CD4-positive, alpha-beta T cell (primary cell): ENCODE measurements around the gene ANKRD6. TPM values are rescaled to one million over a fixed set of nuclear protein-coding genes. Genes with fewer than 3 reads are reported as not detected.

Experiments used
- ATAC-seq: fragments of 200-7000 bp; cut with Tn5 transposase; one replicate; pipeline ENCODE4 v1.10.0; 2022; ENCODE audit warnings: mild to moderate bottlenecking; ENCODE audit not compliant: poor library complexity
- CTCF ChIA-PET: fragments of 350-600 bp; sonication (Branson Sonifier 250); formaldehyde crosslinking; loops from one replicate; lab custom pipeline; 2021; ENCODE audit warnings: antibody characterized with exemption, inconsistent platforms; lab: Charles Lee
- POLR2A ChIA-PET: fragments of 350-600 bp; sonication (Branson Sonifier 250); formaldehyde crosslinking; loops from one replicate; lab custom pipeline; 2021; ENCODE audit warnings: antibody characterized with exemption, inconsistent platforms; lab: Charles Lee
- DNase-seq, 14 experiments: peaks; one replicate each; pipeline ENCODE4 v3.0.0-alpha.2; 2013 to 2020; ENCODE audit warnings: mixed read lengths in 2 of 14
- H3K27ac ChIP-seq, 2 donors: one replicate each; pipeline versions ENCODE4 v1.5.1 to v1.7.0; 2013; ENCODE audit warnings: low read length in 2 of 2, low read depth in 1 of 2, mild to moderate bottlenecking in 1 of 2
- H3K27me3 ChIP-seq, 2 experiments: 1 replicate in 1 of 2; 2 replicates in 1 of 2; pipeline versions ENCODE4 v1.6.1 to v1.7.0; 2013; ENCODE audit warnings: low read length in 2 of 2, control low read depth in 1 of 2, mild to moderate bottlenecking in 1 of 2, moderate library complexity in 1 of 2; ENCODE audit not compliant: insufficient read depth in 2 of 2, control insufficient read depth in 1 of 2
- H3K36me3 ChIP-seq: one replicate; pipeline ENCODE4 v1.6.1; 2013; ENCODE audit warnings: low read length, control low read depth; ENCODE audit not compliant: insufficient read depth
- H3K4me1 ChIP-seq: one replicate; pipeline ENCODE4 v1.6.1; 2013; ENCODE audit warnings: low read length, control low read depth; ENCODE audit not compliant: insufficient read depth
- H3K4me3 ChIP-seq: one replicate; pipeline ENCODE4 v1.5.1; 2013; ENCODE audit warnings: mild to moderate bottlenecking, low read length, moderate library complexity
- H3K9me3 ChIP-seq, 2 experiments: 1 replicate in 1 of 2; 2 replicates in 1 of 2; pipeline versions ENCODE4 v1.6.1 to v1.7.0; 2013; ENCODE audit warnings: low read length in 2 of 2, mild to moderate bottlenecking in 2 of 2, control low read depth in 1 of 2, moderate library complexity in 1 of 2; ENCODE audit not compliant: control insufficient read depth in 1 of 2, insufficient read depth in 1 of 2
- H3K27ac Mint-ChIP-seq: one replicate; pipeline ENCODE4 v1.8.0; 2020; ENCODE audit warnings: mixed read lengths
- H3K27me3 Mint-ChIP-seq: one replicate; pipeline ENCODE4 v1.8.0; 2021; ENCODE audit warnings: mixed read lengths
- H3K36me3 Mint-ChIP-seq: one replicate; pipeline ENCODE4 v1.8.0; 2021; ENCODE audit warnings: low read depth, mixed read lengths
- H3K4me1 Mint-ChIP-seq: one replicate; pipeline ENCODE4 v1.8.0; 2021; ENCODE audit warnings: low read depth, mixed read lengths
- H3K4me3 Mint-ChIP-seq: one replicate; pipeline ENCODE4 v1.8.0; 2020; ENCODE audit warnings: mild to moderate bottlenecking, mixed read lengths
- H3K9me3 Mint-ChIP-seq: one replicate; pipeline ENCODE4 v1.8.0; 2020; ENCODE audit warnings: mixed read lengths
- intact Hi-C, 2 experiments: fragments of 100-400 bp; cut with DNase I in 1 of 2; cut with micrococcal nuclease in 1 of 2; formaldehyde crosslinking; loops; one replicate each; pipeline versions ENCODE4 v1.15.1 to v1.9.0; 2023 to 2025; cut with DNase I, micrococcal nuclease
- total RNA-seq, 174 experiments: library from RNA in 2 of 174; stranded (reverse) in 2 of 174; gene quantifications; one replicate each; pipeline ENCODE4 v1.2.3 and lab custom pipeline; 2021 to 2026
- TF ChIP-seq, protein P1 (sequence below): fragments of 200-600 bp; IDR thresholded peaks from one replicate; pipeline ENCODE4 v1.8.0; 2022; ENCODE audit warnings: antibody characterized with exemption, mild to moderate bottlenecking

The ANKRD6 gene
- total RNA-seq, 2 experiments from 2014 or later = 3.8 to 4.8 TPM

- ATAC-seq (no peak), DNase-seq (no peak)
- no peaks in the 10 kb centered on the region for H3K9me3 ChIP-seq
- H3K27ac Mint-ChIP-seq = no peak overlapping the region
- no peaks in the 10 kb centered on the region for H3K36me3 Mint-ChIP-seq
- intact Hi-C loops = no loop called here
- TF ChIP-seq, protein P1, sequence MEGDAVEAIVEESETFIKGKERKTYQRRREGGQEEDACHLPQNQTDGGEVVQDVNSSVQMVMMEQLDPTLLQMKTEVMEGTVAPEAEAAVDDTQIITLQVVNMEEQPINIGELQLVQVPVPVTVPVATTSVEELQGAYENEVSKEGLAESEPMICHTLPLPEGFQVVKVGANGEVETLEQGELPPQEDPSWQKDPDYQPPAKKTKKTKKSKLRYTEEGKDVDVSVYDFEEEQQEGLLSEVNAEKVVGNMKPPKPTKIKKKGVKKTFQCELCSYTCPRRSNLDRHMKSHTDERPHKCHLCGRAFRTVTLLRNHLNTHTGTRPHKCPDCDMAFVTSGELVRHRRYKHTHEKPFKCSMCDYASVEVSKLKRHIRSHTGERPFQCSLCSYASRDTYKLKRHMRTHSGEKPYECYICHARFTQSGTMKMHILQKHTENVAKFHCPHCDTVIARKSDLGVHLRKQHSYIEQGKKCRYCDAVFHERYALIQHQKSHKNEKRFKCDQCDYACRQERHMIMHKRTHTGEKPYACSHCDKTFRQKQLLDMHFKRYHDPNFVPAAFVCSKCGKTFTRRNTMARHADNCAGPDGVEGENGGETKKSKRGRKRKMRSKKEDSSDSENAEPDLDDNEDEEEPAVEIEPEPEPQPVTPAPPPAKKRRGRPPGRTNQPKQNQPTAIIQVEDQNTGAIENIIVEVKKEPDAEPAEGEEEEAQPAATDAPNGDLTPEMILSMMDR = no peak
- H3K4me1 ChIP-seq = no peaks in the 10 kb centered on the region
- H3K4me3 ChIP-seq = no peak overlapping the region
- H3K9me3 Mint-ChIP-seq = no peaks in the 10 kb centered on the region
- H3K27ac ChIP-seq = no peak overlapping the region
- H3K27me3 Mint-ChIP-seq = no peaks in the 10 kb centered on the region
- CTCF ChIA-PET = no interaction called here
- no peaks in the 10 kb centered on the region for H3K4me1 Mint-ChIP-seq
- no peaks in the 10 kb centered on the region for H3K36me3 ChIP-seq
- no peak overlapping the region for H3K4me3 Mint-ChIP-seq
- no peaks in the 10 kb centered on the region for H3K27me3 ChIP-seq
- POLR2A ChIA-PET = no interaction called here
These were observed 103.3 kb downstream of the ANKRD6 start for GRCh38 chr6:89536231-89536630.

DNA sequence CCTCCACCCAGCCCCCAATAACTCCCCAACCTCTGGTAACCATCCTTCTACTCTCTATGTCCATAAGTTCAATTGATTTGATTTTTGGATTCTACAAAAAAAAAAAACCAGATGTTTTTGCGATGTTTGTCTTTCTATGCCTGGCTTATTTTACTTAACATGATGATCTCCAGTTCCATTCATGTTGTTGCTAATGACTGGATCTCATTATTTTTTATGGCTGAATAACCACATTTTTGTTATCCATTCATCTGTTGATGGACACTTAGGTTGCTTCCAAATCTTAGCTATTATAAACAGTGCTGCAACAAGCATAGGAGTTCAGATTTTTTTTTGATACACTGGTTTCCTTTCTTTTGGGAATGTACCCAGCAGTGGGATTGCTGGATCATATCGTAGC lies 106.8 kb downstream of the ANKRD6 start:
- Mint-ChIP-seq H3K27me3 (peaks cover 8% of the 10 kb centered on the region), H3K9me3 (no peaks in the 10 kb centered on the region), H3K27ac (no peak overlapping the region), H3K36me3 (no peaks in the 10 kb centered on the region), H3K4me3 (no peak overlapping the region), H3K4me1 (no peaks in the 10 kb centered on the region)
- Histone ChIP-seq H3K36me3 (no peaks in the 10 kb centered on the region), H3K27me3 (no peaks in the 10 kb centered on the region), H3K9me3 (no peaks in the 10 kb centered on the region), H3K27ac (no peak overlapping the region), H3K4me3 (no peak overlapping the region), H3K4me1 (no peaks in the 10 kb centered on the region)
- CTCF ChIA-PET = no interaction called here
- TF ChIP-seq, protein P1 = no peak
- POLR2A ChIA-PET = no interaction called here
- intact Hi-C loops = no loop called here
- DNase-seq = no peak
- ATAC-seq = no peak

DNA sequence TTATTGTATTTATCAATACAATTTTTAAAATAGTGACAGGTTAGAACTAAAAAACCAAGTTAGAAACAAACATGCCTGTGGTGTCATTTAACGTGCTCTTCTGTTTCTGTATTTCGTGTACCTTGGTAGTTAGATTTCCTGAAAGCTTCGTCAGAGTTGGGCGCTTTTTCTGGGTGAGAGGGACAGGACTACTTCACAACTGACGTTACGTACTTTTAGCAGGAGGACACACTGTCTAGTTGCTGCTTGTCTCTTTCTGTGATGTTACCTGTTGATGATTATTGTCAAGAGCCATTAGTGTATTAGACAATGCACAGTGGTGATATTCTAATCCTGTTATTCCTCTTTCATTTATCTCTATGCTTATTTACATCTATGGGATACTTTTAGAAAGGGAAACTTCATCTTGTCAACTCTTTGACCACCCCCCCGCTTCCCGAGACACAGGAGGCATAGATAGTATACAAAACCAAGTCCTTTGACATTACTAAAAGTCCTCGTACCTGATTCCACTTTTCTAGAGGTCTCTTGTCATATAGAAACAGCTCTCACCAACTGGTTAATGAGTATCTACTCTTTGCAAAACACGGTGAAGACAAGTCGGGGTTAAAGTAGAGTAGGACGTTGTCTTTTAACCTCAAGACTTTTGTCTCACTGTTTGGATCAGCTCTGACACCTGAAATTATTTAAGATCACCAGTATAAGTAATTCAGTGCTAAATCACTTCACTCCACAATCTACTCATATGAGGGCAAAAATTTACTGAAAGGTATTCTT lies 109.3 kb downstream of the ANKRD6 start:
- no peak overlapping the region for H3K4me3 ChIP-seq
- Mint-ChIP-seq H3K27me3 (peaks cover 8% of the 10 kb centered on the region), H3K4me1 (no peaks in the 10 kb centered on the region), H3K27ac (no peak overlapping the region), H3K4me3 (no peak overlapping the region), H3K36me3 (no peaks in the 10 kb centered on the region), H3K9me3 (no peaks in the 10 kb centered on the region)
- intact Hi-C loops = no loop called here
- POLR2A ChIA-PET = no interaction called here
- CTCF ChIA-PET = no interaction called here
- no peaks in the 10 kb centered on the region for H3K27me3 ChIP-seq
- TF ChIP-seq, protein P1 = no peak
- DNase-seq = no peak
- ATAC-seq = no peak
- H3K9me3 ChIP-seq = no peaks in the 10 kb centered on the region
- no peak overlapping the region for H3K27ac ChIP-seq
- no peaks in the 10 kb centered on the region for H3K36me3 ChIP-seq
- no peaks in the 10 kb centered on the region for H3K4me1 ChIP-seq
